ENCODE data around the gene HDGFL3.

Gene HDGFL3

GRCh38 chr15:83119968-83120581, 87.5 kb downstream of the HDGFL3 start:
- DNase-seq, result no peak

GRCh38 chr15:83118968-83119367, 88.7 kb downstream of the HDGFL3 start:
- DNase-seq, result no peak

DNA sequence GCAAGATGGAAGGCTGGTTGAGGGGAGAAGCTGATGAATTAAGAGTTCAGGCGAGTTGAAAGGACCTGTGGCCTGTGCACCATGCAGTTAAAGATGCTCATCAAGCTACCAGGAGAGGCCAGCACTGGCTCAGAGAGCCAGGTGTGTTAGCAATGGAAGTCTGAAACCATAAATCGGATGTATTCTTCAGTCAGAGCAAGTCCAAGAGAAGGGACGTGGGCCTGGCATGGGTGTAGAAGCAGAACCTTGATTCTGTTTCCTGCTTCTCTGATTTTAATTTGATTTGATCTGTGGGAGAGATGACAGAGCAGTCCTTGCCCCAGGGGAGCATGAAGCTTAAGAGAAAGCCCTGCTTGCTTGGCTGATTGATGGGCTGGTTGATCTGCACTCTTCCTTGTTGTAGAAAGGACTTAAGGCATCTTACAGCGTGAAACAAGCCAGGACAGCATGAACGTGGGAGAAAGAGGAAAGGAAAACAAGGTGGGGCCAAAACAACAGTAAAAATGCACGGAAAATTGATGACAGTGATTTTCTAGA, 89.3 kb downstream of the HDGFL3 start:
- DNase-seq, result no peak

GRCh38 chr15:83115831-83116565, 91.6 kb downstream of the HDGFL3 start:
- DNase-seq, result no peak

- DNase-seq, result no peak
These were observed 92.2 kb downstream of the HDGFL3 start for GRCh38 chr15:83115410-83115809.

DNA sequence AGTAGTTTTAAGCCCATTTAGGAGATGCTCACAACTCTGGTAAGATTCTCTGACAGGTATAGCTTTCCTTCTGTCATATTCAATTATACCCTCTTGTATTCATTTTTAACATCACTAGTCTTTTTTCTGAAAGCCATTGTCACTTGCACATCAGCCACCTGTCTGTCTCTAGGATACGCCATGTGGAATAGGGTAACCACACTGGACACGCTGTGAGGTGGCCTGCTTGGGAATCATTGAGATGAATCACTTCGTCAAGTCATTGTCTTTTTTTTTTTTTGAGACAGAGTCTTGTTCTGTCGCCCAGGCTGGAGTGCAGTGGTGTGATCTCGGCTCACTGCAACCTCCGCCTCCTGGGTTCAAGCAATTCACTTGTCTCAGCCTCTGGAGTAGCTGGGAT, 92.8 kb downstream of the HDGFL3 start:
- DNase-seq, result no peak

DNA sequence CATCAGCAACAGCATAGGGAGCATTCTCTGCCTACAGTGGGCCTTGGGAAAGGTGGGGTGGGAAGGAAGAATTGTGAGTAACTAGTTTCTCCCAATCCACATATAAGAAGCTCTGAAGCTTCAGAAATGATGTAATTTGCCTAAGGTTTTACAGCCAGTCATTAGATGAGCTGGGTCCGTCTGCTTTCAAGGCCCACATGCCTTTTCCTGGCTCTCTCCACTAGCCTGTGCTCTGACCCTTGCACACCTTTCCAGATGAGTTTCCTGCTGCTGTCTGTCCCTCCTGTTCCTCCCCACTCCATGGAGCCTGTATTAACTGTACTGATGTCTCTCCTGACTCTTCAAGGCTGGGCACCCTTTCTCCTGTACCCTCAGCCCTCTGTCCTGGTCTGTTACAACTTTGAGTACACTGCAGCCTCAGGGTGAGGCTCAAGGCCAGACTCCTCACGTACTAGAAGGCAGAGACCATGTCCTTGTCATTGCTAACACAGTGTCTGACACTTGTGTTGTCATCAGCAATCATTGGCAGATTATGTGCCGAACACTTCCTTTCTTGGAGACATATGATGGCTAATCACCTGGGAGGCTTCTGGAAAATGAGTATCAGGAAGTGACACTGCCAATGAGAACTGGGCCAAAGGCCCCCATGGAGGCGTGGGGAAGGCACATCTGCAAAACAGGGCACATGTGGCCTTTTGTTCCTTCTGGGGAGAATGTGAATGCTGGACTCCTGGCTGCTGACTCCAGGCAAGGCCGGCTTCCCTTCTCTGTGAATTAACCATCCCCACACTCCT, 93.5 kb downstream of the HDGFL3 start:
- no peak for DNase-seq

DNA sequence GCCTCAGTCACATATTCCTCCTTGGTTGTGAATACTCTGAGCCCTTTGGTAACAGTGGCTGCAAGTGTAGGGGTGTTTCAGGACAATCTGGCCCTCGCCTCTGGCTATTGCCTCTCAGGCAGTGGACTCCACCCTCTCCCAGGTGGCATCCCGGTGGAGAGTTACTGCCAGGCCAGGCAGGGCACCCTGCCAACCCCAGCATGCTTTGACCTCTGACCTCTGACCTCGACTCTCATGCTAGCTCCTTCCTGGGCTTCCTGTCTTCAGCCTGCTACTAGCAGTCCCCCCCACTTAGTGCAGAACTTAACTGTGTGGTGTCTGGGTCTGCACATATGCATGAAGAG, 94.7 kb downstream of the HDGFL3 start:
- no peak for DNase-seq

DNA sequence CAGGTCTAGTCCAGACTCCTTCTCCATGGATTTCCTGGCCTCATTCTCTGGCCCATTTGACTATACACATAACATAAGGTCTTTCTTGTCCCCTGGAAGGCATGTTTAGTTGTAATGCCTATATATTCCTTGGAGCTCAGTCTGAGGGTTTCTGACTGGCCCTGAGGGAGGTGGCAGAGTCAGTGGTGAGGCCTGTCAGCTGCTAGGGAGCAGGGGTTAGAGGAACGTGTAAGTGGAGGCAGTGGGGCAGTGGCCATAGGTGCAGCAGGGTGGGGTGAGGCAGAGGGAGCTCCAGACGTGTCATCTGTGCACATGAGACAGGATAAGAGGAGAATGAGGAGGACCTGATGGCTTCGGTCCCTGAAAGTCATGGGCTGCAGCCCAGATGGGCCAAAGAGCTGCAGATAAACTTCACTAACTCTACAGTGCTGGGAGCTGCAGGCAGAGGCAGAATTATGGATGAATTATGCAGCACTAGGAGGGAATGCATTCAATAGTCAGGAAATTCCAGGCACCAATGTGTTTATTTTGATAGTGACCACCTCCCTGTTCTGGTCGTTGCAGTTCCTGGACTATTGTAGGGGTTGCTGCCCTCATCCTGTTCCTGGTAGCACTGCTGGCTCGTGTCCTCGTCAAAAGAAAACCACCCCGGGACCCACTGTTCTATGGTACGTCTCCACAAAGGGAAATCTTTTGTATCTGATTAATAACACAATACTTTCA, 95.2 kb downstream of the HDGFL3 start:
- no peak for DNase-seq

DNA sequence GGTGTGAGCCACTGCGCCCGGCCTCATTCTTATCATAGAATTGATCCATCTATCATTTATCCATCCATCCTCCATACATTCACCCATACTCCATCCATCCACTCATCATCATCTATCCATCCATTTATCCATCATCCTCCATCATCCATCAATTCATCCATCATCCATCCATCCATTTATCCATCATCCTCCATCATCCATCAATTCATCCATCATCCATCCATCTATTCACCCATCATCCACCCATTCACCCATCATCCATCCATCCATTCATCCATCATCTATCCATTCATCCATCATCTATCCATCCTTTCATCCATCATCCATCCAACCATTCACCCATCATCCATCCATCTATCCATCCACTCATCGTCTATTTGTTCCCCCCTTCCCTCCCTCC, 96.5 kb downstream of the HDGFL3 start:
- no peak for DNase-seq

DNA sequence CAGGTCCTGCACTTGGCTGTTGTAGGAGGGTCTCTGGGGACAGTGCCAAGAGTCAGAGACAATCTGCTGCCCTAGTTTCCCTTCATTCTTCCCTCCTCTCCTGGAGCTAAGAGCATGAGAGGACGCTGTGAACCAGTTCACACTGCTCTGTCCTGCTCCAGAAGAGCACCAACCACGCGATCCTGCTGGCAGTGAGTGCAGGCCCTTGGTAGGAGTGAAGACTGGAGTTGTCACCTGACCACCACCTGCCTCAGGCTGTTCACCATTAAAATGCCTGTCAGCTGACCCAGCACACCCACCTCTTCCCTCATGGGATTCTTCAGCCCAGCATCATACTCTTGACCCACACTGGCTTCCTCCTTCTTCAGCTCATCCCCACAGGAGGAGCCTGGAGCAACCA, 97.2 kb downstream of the HDGFL3 start:
- DNase-seq, result no peak

DNA sequence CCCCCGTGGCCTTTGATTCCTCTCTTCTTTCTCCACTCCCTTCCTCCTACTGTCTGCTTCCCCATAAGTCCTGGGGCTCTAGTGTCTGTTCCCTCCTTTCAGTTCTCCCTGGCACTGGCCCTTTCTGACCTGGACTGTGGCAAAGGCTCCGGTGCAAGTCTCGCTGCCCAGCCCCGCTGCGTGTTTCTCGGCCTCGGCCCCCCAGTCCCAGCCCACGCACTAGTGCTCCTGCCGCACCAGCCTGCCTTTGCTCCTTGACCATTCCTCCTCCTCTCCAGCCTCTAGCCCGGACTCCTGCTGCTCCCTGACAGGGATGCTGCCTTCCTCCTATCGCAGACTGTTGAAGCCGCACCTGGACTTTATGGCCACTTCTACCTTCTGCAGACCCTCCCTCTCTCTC, 98.1 kb downstream of the HDGFL3 start:
- no peak for DNase-seq

DNA sequence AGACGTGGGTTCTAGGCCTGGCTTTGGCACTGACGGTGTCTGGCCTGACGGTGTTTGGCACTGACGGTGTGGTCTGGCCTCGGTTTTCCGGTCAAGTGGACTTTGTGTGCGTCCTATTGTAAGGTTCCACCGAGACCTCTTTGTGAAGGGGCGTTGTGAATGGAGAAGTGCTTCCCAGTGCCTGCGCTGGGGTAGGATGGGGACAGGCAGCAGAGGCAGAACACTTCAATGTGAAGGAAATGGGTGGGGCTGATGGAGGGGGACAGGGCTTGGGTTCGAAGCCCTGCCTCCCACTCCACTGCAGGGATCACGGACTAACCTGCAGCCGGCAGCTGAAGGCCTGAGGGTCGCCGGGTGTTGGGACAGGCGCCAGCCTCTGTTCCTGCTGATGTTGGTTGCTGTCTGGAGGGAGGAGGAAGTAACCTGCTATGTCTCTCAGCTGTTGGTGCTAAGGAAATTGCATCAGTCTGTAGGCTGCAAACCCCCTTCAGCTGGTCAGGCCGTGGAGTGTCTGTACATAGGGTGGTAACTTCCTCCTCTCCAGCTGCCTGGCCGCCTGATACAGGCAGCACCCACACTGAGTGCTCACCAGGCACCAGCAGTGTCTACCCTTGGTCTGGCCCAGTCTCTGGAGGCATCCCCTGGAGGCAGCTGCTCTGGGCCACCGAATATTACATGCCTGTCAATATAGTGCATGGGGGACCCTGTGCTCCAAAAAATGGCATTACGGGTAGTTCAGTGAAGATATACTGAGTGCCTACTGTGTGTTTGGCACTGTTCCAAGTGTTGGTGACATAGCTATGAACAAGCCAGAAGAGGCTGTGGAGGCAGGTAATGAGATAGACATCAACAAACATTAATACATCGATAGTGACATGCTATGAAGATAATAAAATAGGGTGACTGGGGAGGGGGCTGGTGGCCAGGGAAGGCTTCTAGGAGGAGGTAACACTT, 99.1 kb downstream of the HDGFL3 start:
- DNase-seq, result no peak

GRCh38 chr15:83107841-83108181, 99.8 kb downstream of the HDGFL3 start:
- DNase-seq, result no peak

DNA sequence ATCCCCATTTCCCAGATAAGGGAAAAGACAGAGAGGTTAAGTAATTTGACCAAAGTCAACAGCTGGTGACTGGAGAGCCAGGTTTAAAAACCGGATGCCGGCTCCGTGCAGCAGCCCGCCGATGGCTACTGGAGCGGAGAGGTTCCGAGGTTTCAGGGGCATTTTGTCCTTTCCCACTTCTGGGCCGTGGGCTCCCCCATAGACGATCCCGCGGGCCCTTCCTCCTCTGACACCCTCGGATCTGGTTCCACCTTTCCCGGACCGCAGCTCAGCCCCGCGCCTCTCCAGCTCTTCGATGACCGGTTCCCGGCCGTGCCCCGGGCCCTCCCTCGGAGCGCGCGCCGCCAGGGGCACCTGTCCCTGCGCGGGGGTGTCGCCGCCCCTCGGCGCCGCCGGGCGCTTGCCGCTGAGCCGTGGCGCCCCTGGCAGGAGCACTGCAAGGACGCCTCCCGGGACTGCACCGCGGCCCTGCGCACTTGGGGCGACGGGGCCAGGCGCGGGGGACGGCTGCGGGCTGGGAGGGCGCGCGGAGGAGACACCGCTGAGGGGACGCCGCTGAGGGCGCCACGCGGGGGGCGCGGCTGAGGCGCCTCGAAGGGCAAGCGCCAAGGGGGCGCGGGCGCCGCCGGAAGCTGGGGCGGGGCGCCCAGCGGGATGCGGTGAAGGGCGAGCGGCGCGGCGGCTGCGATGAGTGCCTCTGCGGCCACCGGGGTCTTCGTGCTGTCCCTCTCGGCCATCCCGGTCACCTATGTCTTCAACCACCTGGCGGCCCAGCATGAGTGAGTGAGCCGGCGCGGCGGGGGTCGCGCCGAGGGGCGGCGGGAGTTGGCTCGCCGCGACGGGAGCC, 100.4 kb downstream of the HDGFL3 start, which contains the start of gene TM6SF1:
TSS of gene TM6SF1 (plus strand) at position 652 of the 847 bp plus-strand sequence. CDS start at position 688, 36 bp downstream.
- no peak for DNase-seq

GRCh38 chr15:83105440-83105839, 102.2 kb downstream of the HDGFL3 start:
- DNase-seq, result no peak

GRCh38 chr15:83104141-83104540, 103.5 kb downstream of the HDGFL3 start:
- no peak for DNase-seq

GRCh38 chr15:83102346-83102745, 105.3 kb downstream of the HDGFL3 start:
- DNase-seq, result no peak

- no peak for DNase-seq
These were observed 107.5 kb downstream of the HDGFL3 start for GRCh38 chr15:83100097-83100646.

DNA sequence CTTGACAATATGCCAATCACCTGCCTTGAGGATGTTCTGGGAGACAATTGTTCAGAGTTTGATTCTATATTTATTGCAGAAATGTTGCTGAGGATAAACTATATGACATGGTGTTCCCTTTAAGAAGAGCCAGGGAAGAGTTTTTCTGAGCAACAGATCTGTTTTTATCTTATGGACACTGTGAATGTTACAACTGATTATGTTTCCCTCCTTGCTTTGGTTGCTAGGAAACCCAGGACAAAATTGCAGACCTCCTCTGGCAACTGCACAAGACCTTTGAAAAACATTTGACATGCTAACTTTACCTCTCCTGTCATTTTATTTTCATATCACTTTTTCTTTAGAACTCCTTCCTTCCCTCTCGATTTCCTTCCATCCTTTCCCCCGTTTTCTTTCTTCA, 108.3 kb downstream of the HDGFL3 start:
- DNase-seq, result no peak

DNA sequence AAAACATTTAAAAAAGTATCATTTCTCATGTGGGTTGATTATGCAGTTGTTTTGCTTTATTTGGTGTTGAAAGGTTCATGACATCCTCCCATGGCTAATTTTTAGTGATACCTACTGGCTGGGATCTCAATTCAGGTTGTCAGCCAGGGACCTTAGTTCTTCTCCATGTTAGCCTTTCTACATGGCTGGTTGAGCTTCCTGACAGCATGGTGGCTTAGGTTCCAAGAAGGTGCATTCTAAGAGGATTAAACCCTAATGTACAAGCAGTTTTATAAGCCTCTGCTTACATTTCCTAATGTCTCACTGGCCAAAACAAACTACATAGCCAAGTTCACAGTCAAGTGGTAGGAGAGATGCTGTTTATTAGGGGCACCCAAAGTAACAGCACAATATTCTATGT, 109.5 kb downstream of the HDGFL3 start:
- no peak for DNase-seq

Data from NCI-H2171 (cell line).